ENCODE data around the gene PPP2R5B.
A peak's percentile ranks its signal among the peaks of the same experiment; 100 is the strongest.

The PPP2R5B gene

DNA sequence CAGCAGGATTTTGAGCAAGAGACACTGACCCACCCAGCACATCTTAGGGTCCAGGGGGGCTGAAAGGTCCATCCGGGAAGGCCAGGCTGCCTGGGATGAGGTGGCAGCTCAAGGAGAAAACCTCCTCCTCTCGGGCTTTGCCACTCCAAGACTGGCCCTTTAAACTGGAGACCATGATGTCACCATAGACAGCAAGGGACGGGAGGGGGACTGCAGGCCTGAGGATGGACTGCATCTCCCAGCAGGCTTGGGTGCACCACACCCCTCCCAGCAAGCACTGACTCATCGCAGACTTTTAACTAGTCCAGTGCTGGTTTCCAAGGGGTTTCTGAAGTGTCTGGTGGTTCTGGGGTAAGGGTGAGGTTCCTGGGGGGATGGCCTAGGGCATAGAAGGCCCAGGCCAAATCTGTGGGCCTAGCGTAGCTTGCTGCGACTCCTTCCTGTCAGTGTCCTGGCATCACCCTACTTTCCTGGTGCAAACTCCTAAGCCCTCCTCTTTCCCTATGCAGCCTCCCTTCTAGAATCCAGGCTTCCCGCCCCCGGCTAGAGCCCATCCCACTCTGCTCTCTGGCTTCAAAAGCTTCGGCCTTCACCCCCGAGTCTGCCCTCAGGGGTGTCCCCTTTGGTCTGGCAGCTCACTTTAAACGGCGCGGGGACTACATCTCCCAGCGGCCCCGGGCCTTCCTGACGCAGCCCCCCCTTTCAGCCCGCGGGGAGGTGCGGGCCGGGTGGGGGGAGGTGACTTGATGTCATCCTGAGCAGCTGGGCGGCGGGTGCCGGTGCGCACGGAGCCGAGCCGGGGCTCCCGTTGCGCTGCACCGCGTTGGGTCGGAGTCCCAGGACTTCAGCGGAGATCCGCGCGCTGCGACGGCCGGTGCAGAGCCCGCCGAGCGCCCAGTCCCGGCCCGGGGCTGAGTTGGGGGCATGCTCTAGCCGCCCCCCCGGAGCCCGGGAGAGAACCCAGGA is at the start of gene PPP2R5B:
Gene PPP2R5B, plus strand, starts transcription at position 746 of the 966 bp plus-strand sequence. CDS start 1,046 bp downstream, outside the sequence.
- DNase-seq (ENCODE audit: low read depth in 2 of 2), result peak; percentile 78 to 81

DNA sequence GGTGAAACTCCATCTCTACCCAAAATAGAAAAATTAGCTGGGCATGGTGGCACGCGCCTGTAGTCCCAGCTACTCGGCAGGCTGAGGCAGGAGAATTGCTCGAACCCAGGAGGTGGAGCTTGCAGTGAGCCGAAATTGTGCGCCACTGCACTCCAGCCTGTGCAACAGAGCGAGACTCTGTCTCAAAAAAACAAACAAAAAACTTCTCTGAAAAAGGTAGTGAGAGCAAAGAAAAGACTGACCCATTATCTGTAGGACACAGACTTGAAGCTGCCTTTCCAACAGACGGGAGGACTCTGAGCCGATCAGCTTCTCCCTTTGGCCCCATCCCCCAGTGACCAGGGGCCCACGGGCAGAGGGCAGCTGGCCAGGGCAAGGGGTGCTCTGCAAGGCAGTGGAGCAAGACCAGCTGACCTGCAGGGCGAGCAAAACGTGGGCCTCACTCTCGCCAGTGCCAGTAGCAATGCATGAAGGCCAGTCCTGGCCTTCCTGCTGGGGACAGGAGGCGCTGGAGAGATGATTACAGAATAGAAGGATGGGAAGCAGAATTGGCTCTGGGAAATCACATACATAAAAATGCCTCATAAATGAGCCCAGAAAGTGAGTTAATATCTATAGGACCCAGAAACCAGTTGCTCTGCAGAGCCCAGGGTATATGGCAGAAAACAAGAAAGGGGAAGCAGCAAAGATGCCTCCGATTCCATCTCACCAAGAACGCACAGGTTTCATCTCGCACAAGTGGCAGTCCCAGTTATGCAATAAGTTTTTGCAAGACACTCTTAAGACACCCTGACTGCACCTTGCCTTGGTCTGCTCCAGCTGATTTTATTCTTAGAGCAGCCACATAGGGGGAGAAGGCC is 48.9 kb upstream of the PPP2R5B start:
- no peak for DNase-seq (ENCODE audit: low read depth in 2 of 2)

DNA sequence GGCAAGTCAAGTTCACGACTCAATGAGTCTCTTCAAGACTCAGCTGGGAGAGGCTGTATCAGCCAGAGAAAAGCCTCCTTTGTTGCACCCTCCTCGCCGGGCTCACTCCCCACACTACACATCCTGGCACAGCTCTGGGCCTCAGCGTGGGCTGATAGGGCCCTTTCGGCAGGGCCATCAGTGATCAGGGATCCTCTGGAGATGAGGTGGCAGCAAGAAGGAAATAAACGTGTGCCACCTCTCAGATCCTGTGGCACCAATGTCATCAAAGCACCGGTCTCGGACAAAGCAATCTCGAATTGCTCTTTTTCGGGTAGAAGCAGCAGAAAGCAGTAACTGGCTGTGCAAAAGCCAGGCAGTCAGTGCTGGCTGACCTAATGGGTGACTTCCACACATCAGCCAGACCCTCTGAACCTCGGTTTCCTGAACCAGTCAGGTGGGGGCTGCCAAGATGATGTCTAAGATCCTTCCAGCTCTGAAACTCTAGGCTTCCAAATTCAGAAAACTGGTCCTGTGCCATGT is 48.2 kb upstream of the PPP2R5B start:
- no peak for DNase-seq (ENCODE audit: low read depth in 2 of 2)

DNA sequence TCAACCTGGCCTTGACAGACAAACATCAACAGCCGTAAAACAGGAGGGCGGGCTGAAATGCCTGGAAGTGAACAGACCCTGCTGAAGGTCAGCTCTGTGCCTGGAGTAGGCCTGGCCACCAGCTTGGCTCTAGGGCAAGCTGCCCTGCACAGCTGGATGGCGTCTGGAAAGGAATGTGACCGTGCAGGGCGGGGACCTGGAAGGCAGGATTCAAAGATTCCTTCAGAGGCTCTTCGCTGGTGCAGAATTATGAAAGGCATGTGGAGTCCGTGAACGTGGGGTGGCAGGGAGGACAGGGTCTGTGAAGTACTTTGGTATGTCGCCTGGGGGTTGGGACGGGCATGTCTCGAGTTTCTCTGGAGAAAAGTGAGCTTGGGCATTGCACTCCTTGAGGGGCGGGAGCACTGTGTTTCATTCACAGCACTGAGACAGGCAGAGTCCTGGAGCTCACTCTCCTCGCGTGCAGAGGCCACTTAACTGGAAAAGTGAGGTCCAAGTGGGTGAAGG is 47.6 kb upstream of the PPP2R5B start:
- no peak for DNase-seq (ENCODE audit: low read depth in 2 of 2)

DNA sequence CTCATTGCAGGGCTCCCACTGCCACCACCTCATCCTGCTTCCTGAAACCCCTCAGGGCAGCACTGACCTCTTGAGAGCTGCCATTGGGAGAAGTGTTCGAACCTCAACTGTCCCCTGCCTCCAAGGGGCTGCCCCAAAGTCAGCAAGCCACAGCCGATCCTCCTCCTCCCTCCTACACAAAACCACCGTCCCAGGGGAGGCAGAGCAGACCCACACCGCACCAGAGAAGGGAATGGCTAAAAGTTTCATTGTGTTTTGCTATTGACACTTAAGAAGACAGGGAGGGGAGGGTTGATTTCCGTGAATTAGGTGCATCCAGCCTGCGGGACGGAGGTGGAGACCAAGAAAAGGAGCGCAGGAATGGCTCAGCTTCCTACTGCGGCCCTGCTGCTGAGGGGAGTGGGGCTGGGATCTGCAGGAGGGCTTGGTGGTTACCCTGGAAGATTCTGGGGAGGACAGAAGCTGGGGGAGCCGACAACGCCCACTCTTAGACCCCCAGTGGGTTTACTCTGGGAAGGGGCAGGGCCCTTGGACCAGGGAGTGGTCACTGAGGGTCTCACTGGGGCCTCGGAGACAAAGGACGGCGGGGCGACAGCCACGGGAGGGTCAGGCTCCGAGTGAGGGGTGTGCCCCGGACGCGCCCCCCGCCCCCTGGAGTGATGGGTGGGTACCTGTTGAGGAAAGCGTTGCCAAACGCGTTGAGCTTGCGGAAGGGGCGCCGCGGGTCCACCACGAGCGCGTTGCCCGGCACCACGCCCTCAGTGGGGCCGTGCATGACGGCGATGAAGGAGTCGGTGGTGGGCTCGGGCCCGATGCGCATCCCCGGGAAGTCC is 46.9 kb upstream of the PPP2R5B start:
- no peak for DNase-seq (ENCODE audit: low read depth in 2 of 2)

DNA sequence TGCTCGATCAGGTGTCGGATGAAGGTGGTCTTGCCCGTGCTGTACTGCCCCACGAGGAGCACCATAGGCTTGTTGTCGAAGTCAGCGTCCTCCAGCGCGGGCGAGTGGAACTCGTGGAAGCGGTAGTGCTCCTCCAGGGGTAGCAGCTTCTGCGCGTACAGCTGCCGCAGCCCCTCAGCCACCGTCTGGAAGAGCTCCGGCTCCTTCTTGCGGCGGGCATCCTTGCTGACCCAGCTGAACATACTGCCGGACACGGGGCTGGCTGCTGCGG is 46.3 kb upstream of the PPP2R5B start:
- no peak for DNase-seq (ENCODE audit: low read depth in 2 of 2)

DNA sequence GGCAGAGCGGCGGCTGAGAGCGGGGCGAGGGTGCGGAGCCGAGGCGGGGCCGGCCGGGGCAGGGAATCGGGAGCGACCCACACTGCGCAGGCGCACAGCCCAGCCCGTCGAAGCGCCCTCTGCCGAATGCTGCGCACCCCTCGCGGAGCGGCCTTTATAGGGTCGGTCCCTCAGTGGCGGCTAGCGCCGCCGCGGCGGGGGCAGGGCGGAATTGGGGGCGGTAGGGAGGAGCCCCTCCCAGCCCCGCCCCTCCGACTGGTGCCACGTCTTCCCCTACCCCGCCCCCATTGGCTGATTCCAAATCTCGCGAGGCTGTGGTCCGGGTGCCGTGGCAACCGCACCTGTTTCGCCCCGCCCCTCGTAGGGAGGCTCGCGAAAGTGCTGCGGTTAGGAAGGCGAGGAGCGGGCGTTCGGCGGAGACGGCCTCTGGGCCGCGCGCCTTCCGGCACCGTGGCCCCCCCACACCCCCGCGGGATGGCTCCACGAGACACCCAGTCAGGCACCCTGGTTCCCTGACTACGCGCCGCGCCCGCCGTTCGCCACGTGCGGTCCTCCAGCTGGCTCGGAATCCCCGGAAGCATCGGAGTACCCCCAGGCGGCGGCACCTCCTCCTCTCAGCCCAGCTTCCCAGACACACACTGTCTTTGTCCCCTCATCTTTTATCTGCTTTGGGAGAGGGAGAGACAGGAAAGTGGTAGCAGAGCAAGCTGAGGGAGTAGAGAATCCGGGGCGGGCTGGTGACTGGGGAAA is 45.8 kb upstream of the PPP2R5B start, which contains the start of gene EHD1:
Gene EHD1, minus strand, starts transcription at position 128 of the 750 bp plus-strand sequence. CDS start 157 bp downstream, outside the sequence.
- DNase-seq (ENCODE audit: low read depth in 2 of 2), result peak; percentile 99

DNA sequence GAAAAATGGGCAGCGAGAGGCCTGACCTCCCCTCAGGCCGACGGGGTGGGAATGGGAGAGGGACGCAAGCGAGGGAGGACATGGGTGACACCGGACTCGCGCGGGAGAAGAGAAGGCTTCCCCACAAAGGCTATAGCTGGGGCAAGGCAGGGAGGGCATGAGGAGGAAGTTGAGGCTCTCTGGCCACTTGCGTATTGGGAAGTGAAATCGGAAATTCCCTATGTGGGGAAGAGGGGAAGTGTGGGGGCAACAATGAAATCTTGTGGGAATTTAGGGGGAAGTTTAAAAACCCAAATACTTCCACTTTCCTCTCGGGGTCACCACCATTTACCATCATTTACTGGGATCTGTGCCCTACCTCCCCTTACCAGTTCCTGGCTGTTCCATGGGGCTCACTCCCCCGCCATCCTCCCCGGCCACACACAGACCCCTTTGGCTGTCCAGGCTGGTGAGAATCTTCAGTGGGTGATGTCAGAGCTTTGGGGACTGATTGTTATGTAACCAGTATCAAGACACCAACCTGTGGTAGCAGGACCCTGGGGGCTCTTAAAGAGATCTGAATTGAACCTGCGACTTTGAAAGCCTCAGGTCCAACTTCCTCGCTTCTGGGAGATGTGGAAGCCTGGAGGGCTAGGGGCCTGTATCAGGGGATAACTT is 45.1 kb upstream of the PPP2R5B start:
- no peak for DNase-seq (ENCODE audit: low read depth in 2 of 2)

DNA sequence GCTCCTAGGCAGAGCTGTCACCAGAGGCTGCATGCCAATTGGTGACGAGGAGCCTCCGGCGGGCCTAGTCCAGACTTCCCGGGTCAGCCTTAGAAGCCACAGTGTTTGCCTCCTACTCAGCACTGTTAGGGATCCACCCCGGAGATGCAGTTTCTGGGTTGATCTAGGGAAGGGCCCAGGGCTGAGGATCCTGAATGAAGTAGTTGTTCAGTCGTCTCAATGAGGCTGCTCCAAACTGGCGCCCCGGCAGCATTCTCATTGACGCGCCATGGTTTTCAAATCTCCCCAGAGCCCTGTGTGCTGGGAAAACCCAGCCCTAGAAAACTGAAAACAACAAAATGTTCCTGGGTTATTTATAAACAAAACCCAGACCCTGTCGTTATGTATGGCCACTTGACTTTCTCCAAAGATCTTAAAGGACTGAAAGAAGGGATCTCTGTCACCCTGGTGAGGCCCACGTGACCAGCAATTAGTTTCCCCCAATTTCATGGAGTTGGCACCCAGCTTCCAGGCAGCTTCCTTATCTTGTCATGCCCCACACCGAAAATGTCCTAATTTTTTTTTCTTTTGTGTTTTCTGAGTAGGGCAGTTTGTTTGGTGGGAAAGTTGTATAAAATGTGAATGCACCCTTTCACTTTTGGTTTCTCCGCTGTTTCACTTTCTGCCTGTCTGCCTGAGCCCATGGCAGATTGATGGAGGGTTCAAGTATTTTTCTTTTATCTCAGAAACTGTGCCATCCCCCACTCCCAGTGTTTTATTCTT is 44.1 kb upstream of the PPP2R5B start:
- no peak for DNase-seq (ENCODE audit: low read depth in 2 of 2)

DNA sequence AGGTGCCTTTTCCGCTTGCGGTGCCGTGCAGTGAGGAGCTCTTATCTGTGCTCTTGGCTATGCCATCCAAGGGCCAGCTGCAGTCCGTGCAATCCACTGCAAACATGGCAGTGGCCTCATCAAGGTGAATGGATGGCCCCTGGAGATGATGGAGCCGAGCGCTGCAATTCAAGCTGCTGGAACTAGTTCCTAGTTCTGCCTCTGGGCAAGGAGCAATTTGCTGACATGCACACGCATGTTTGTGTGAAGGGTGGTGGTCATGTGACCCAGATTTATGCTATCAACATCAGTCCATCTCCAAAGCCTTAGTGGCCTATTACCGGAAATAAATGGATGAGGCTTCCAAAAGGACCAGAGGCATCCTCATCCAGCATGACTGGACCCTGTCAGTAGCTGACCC is 43.0 kb upstream of the PPP2R5B start:
- no peak for DNase-seq (ENCODE audit: low read depth in 2 of 2)

DNA sequence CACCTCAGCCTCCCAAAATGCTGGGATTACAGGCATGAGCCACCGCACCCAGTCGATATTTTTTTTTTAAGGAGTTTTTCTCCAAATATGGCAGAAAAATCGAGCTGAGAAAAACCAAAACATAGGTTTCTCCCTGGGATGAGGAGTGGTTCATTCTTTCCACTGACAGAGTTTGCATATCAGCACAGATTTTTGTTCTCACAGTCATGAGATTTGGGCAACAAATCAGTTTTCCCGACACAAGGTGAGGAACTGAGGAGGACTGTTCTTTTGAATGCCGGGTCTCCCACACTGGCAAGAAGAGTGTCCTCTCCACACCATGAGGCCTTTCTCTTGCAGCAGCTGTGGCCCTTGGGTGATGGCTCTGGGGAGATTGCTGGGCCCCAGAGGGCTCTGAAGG is 42.2 kb upstream of the PPP2R5B start:
- DNase-seq (ENCODE audit: low read depth in 2 of 2), result no peak

DNA sequence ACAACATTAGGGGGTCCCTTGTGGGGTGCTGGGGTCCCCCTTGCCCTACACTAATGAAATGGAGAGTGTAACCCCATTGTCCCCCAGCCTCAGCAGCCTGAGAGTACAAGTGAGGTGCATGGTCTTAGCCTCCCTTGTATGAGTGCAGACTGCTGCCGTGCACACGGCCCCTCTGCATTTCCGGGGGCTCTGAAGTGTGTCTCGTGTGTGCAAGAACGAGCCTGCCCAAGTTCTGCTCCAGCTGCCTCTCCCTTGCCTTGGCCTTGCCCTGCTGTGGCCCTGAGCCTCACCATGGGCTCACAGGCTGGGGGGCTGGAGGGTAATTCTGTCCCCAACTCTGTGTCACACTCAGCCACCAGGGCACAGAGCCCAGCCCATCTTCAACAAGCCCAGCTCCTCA is 40.9 kb upstream of the PPP2R5B start:
- no peak for DNase-seq (ENCODE audit: low read depth in 2 of 2)

DNA sequence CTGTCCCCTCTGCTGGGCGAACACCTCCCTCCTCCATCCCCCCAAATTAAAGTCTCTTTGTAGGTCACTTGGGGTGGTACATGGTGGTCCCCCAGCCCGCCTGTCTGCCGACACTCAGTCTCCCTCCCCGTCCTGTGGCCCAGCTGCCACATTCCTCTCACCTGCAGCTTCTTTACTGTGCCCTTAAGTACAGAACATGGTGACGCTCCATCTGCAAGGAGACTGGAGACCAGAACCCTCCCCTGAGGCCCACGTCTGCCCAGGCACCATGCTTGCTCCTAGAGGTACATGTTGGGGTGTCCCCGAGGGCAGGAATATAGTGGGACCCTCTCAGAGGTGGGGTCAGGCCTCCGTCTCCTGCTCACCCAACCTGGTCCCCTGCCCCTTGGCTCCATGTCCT is 40.5 kb upstream of the PPP2R5B start:
- no peak for DNase-seq (ENCODE audit: low read depth in 2 of 2)

DNA sequence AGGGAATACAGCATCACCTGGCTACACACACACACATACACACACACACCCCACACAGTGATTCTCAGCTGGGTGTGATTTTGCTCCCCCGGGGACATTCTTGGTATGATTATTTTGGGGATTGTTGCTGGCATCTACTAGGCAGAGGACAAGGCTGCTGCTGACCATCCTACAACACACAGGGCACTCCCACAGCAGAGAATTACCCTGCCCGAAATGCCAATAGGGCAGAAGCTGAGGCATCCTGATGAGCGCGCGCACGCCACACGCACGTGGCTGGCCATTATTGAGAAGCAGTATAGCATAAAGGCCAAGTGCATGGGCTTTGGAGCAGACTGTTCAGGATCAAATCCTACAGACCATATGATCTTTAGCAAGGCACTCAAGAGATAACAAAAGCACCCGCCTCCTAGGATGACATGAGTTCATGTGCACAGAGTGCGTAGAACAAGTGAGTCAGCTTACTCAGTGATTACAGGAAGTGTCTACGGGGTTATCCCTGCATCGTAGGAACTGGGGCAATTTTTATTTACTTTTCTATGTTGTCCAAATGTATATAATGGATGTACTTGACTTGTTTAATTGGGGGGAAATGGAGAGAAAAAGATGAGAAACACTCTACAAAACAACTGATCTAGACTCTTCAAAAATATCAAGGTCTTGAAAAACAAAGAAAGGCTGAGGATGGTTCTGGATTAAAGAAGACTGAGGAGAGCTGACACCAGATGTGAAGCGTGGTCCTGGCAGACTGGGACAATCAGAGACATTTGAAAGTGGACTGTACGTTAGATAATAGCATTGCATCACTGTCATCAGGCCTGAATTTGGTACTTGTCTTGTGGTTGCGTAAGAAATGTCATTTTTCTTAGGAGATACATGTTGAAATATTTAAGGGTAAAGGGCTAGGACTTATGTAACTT is 38.9 kb upstream of the PPP2R5B start:
- no peak for DNase-seq (ENCODE audit: low read depth in 2 of 2)

DNA sequence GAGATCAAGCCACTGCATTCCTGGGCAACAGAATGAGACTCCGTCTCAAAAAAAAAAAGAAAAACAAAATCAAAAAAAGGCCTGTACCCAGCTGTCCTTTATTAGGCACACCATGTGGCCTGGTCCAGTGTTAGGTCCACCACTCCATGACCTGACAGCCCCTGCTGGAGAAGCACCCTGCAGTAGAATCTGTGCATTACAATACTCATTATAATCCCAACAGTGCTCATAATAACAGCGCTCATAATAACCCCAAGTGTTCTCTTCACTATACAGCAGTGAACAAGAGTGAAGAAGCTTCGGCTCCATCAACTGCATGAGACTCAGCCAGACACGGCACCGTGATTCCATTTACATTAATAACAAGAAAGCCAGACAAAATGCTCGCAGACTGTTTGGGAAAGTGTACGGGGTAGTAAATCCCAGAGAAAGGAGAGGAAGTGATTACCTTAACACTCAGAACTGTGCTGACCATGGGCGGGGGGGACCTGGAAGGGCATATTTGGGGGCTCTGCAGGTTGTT is 37.2 kb upstream of the PPP2R5B start:
- no peak for DNase-seq (ENCODE audit: low read depth in 2 of 2)

DNA sequence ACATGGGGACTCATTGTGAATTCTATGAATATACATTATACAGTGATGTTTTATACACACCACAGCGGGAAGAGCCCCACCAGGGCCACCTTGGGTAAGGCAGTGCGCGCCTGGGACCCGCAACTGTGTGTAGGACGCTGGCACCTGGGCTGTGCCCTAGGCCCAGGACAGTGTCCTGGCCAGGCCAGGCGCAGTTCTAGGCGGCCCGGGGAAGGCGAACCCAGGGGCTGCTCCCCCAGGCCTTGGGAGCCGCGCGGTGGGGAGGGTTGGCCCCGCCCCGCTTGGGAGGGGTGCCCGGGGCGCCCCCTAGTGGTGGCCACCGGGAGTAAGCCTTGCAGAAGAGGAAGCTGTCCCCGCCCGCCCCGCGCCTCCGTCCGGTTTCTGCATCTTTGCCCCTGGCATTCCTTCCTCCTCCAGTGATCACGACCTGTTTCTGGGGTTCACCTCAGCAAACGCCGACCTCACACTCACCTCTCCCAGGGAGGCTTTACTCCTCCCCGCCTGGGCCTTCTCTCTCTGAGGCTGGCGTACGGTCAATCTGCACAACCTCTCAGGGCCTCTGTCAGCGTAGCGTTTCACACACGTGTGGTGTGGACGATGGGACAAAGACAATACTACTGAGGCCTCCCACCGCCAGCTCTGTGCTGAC is 36.6 kb upstream of the PPP2R5B start:
- peak; percentile 70 to 76 for DNase-seq (ENCODE audit: low read depth in 2 of 2)

DNA sequence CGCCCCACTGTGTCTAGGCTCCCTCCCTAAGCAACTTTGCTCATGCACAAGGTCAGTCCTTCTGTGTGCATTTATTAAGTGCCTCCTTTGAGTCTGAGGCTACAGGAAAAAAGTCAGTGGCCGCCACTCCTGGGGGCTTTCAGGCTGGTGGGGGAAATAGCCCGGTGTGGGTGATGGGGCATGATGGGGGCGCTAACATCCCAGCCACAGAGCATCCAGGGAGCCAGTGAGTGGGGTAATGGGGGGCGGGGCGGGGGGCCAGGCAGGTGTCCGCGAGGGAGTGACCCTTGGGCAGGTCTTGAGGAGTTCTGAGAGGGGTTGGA is 36.1 kb upstream of the PPP2R5B start:
- no peak for DNase-seq (ENCODE audit: low read depth in 2 of 2)

Data from stimulated activated CD8-positive, alpha-beta memory T cell treated with anti-CD3 and anti-CD28 coated beads, Interleukin-15, amount 100 ng/mL, for 48 hours (primary cell).